Measurements from ENCODE around the gene HORMAD2.

The HORMAD2 gene

DNA sequence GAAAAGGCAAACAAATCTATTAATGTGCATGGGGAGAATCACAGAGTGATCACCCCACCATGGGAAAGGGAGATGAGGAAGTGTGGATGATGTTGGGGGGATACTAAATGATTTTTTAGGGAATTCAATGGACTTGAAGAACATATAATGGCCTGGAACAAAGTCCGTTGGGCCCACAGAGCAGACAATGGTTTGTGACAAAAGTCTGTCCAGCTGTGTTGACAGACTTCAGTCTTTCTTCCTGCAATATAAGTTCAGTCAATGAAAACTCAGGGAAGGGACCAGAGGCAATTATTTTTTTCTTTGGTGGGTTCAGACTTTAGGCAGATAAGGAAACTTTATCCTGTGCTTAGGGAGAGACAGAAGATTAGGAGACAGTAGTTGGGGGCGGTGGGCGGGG is 18.0 kb upstream of the HORMAD2 start:
- CTCF ChIA-PET = interaction anchor here (0.6 kb wide), 1 partner anchor 459 kb away, joined by 3 read pairs; no protein-coding TSS in a partner anchor
- H3K27ac ChIP-seq (ENCODE audit: extremely low read depth, low read depth, low read length) = no peak overlapping the region
- H3K9me3 ChIP-seq (ENCODE audit: control insufficient read depth, insufficient read depth, low read depth, low read length) = no peaks in the 10 kb centered on the region
- POLR2A ChIA-PET = no interaction called here
- no peaks in the 10 kb centered on the region for H3K36me3 ChIP-seq (ENCODE audit: control insufficient read depth in 2 of 2, insufficient read depth in 1 of 2, low read length in 2 of 2)
- TF ChIP-seq FEZF1 (tag by site-specific recombination; IDR thresholded peaks at IDR 0.05) (no peak), ZFP69B (tag by site-specific recombination; IDR thresholded peaks at IDR 0.05) (no peak), ZNF311 (tag by site-specific recombination; IDR thresholded peaks at IDR 0.05; ENCODE audit: borderline replicate concordance) (no peak), ZNF514 (tag by site-specific recombination; IDR thresholded peaks at IDR 0.05) (no peak), WT1 (tag by site-specific recombination; IDR thresholded peaks at IDR 0.05) (no peak)
- no peak overlapping the region for H3K4me3 ChIP-seq (ENCODE audit: low read depth, low read length)
- no peaks in the 10 kb centered on the region for H3K4me1 ChIP-seq (ENCODE audit: control insufficient read depth, insufficient read depth, low read length)

DNA sequence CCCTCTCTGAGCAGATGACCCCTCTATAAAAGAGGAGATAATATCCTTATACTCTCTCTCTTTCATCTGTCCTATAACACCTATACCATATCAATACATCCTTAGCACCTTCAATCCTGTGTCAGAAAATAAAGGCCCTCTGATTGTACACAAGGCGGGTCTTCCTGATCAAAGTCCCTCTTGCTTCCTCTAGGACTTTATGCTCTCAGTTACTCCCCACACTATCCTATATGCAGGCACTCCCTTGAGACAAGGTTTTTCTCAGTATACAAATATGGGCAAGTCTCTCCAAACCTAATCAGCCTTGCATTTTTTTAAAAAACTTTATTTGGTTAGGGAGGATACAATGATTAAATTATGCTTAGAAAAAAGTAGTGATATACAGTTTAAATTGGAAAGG is 17.3 kb upstream of the HORMAD2 start:
- no peaks in the 10 kb centered on the region for H3K9me3 ChIP-seq (ENCODE audit: control insufficient read depth, insufficient read depth, low read depth, low read length)
- POLR2A ChIA-PET = no interaction called here
- CTCF ChIA-PET = no interaction called here
- no peak overlapping the region for H3K4me3 ChIP-seq (ENCODE audit: low read depth, low read length)
- no peaks in the 10 kb centered on the region for H3K36me3 ChIP-seq (ENCODE audit: control insufficient read depth in 2 of 2, insufficient read depth in 1 of 2, low read length in 2 of 2)
- TF ChIP-seq KLF1 (tag by site-specific recombination; IDR thresholded peaks at IDR 0.05) (no peak), YY2 (tag by site-specific recombination; IDR thresholded peaks at IDR 0.05) (no peak), REPIN1 (tag by site-specific recombination; IDR thresholded peaks at IDR 0.05; ENCODE audit: low read depth) (no peak), ZNF785 (tag by site-specific recombination; IDR thresholded peaks at IDR 0.05) (no peak), ZNF16 (tag by site-specific recombination; IDR thresholded peaks at IDR 0.05; ENCODE audit: low read depth) (no peak), ZNF48 (tag by site-specific recombination; IDR thresholded peaks at IDR 0.05) (no peak), ZNF140 (tag by site-specific recombination; IDR thresholded peaks at IDR 0.05) (no peak), ZNF404 (tag by site-specific recombination; IDR thresholded peaks at IDR 0.05) (no peak), ZNF19 (tag by site-specific recombination; IDR thresholded peaks at IDR 0.05; ENCODE audit: low read depth) (no peak), SP2 (tag by site-specific recombination; IDR thresholded peaks at IDR 0.05) (no peak), SETDB1 (IDR thresholded peaks at IDR 0.05; ENCODE audit: insufficient read length, low read length) (no peak), ZNF266 (tag by site-specific recombination; IDR thresholded peaks at IDR 0.05; ENCODE audit: low read depth) (no peak), ZFP37 (tag by site-specific recombination; IDR thresholded peaks at IDR 0.05) (no peak), WT1 (tag by site-specific recombination; IDR thresholded peaks at IDR 0.05) (no peak), ZNF624 (tag by site-specific recombination; IDR thresholded peaks at IDR 0.05) (no peak), ZNF350 (tag by site-specific recombination; IDR thresholded peaks at IDR 0.05) (no peak), ZNF529 (tag by site-specific recombination; IDR thresholded peaks at IDR 0.05; ENCODE audit: insufficient replicate concordance) (no peak), ZFP3 (tag by site-specific recombination; IDR thresholded peaks at IDR 0.05; ENCODE audit: low read depth) (no peak), ZNF544 (tag by site-specific recombination; IDR thresholded peaks at IDR 0.05) (no peak)
- TF ChIP-seq, protein P1, sequence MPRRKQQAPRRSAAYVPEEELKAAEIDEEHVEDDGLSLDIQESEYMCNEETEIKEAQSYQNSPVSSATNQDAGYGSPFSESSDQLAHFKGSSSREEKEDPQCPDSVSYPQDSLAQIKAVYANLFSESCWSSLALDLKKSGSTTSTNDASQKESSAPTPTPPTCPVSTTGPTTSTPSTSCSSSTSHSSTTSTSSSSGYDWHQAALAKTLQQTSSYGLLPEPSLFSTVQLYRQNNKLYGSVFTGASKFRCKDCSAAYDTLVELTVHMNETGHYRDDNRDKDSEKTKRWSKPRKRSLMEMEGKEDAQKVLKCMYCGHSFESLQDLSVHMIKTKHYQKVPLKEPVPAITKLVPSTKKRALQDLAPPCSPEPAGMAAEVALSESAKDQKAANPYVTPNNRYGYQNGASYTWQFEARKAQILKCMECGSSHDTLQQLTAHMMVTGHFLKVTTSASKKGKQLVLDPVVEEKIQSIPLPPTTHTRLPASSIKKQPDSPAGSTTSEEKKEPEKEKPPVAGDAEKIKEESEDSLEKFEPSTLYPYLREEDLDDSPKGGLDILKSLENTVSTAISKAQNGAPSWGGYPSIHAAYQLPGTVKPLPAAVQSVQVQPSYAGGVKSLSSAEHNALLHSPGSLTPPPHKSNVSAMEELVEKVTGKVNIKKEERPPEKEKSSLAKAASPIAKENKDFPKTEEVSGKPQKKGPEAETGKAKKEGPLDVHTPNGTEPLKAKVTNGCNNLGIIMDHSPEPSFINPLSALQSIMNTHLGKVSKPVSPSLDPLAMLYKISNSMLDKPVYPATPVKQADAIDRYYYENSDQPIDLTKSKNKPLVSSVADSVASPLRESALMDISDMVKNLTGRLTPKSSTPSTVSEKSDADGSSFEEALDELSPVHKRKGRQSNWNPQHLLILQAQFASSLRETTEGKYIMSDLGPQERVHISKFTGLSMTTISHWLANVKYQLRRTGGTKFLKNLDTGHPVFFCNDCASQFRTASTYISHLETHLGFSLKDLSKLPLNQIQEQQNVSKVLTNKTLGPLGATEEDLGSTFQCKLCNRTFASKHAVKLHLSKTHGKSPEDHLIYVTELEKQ (tag by site-specific recombination; IDR thresholded peaks at IDR 0.05; ENCODE audit: borderline replicate concordance) = no peak
- H3K4me1 ChIP-seq (ENCODE audit: control insufficient read depth, insufficient read depth, low read length) = no peaks in the 10 kb centered on the region
- no peak overlapping the region for H3K27ac ChIP-seq (ENCODE audit: extremely low read depth, low read depth, low read length)
